ENCODE data around the gene LYL1. TPM values are rescaled to one million over a fixed set of nuclear protein-coding genes. Genes with fewer than 3 reads are reported as not detected.
A peak's percentile ranks its signal among the peaks of the same experiment; 100 is the strongest.

LYL1 gene
- total RNA-seq, 1 donor: 0.36 TPM

- H3K4me2 ChIP-seq (ENCODE audit: insufficient read depth, low read length): peak overlapping the region; percentile 37
- H3K36me3 ChIP-seq (ENCODE audit: insufficient read depth, low read length): peaks cover 3% of the 10 kb centered on the region
- peaks cover 42% of the 10 kb centered on the region for H3K4me1 ChIP-seq (ENCODE audit: insufficient read depth, low read length)
- no peak overlapping the region for H3K4me3 ChIP-seq (ENCODE audit: insufficient read depth, low read length)
- H4K20me1 ChIP-seq (ENCODE audit: insufficient read depth, low read length): peaks cover 50% of the 10 kb centered on the region
- H3K27ac ChIP-seq (ENCODE audit: low read depth, low read length): peak overlapping the region; percentile 10
- TF ChIP-seq CTCF (IDR thresholded peaks at IDR 0.05; ENCODE audit: extremely low read depth, low read depth, low read length): no peak
- no peaks in the 10 kb centered on the region for H3K27me3 ChIP-seq (ENCODE audit: insufficient read depth, low read length)
- H3K9me3 ChIP-seq (ENCODE audit: low read depth, low read length): no peaks in the 10 kb centered on the region
- H3K79me2 ChIP-seq (ENCODE audit: insufficient read depth, low read length): peaks cover 95% of the 10 kb centered on the region
- DNase-seq (ENCODE audit: insufficient read length, low spot score, missing footprints): peak; percentile 92
- no peak overlapping the region for H2AFZ ChIP-seq (ENCODE audit: low read length)
These were observed 39.1 kb downstream of the LYL1 start for GRCh38 chr19:13063461-13064091.

- H3K36me3 ChIP-seq (ENCODE audit: insufficient read depth, low read length): peaks cover 3% of the 10 kb centered on the region
- H3K9me3 ChIP-seq (ENCODE audit: low read depth, low read length): no peaks in the 10 kb centered on the region
These were observed 40.3 kb downstream of the LYL1 start for GRCh38 chr19:13062317-13062716.

GRCh38 chr19:13060964-13061927, 41.4 kb downstream of the LYL1 start:
- H3K27ac ChIP-seq (ENCODE audit: low read depth, low read length): peak overlapping the region; percentile 69
- peaks cover 57% of the 10 kb centered on the region for H3K4me1 ChIP-seq (ENCODE audit: insufficient read depth, low read length)
- peak; percentile 94 for TF ChIP-seq CTCF (IDR thresholded peaks at IDR 0.05; ENCODE audit: extremely low read depth, low read depth, low read length)
- H3K4me2 ChIP-seq (ENCODE audit: insufficient read depth, low read length): peak overlapping the region; percentile 89
- peak overlapping the region; percentile 80 for H2AFZ ChIP-seq (ENCODE audit: low read length)
- no peaks in the 10 kb centered on the region for H3K9me3 ChIP-seq (ENCODE audit: low read depth, low read length)
- peak overlapping the region; percentile 69 for H3K4me3 ChIP-seq (ENCODE audit: insufficient read depth, low read length)
- peaks cover 35% of the 10 kb centered on the region for H4K20me1 ChIP-seq (ENCODE audit: insufficient read depth, low read length)
- H3K27me3 ChIP-seq (ENCODE audit: insufficient read depth, low read length): no peaks in the 10 kb centered on the region
- peaks cover 3% of the 10 kb centered on the region for H3K36me3 ChIP-seq (ENCODE audit: insufficient read depth, low read length)
- H3K79me2 ChIP-seq (ENCODE audit: insufficient read depth, low read length): peaks cover 97% of the 10 kb centered on the region
- peak; percentile 98 for DNase-seq (ENCODE audit: insufficient read length, low spot score, missing footprints)

More at GRCh38 chr19:13062317-13062716, 40.3 kb downstream of the LYL1 start:
- H3K4me1 ChIP-seq (ENCODE audit: insufficient read depth, low read length): peaks cover 47% of the 10 kb centered on the region
- H3K4me3 ChIP-seq (ENCODE audit: insufficient read depth, low read length): no peak overlapping the region
- peaks cover 97% of the 10 kb centered on the region for H3K79me2 ChIP-seq (ENCODE audit: insufficient read depth, low read length)
- DNase-seq (ENCODE audit: insufficient read length, low spot score, missing footprints): peak; percentile 62
- peak overlapping the region; percentile 10 for H3K27ac ChIP-seq (ENCODE audit: low read depth, low read length)
- TF ChIP-seq CTCF (IDR thresholded peaks at IDR 0.05; ENCODE audit: extremely low read depth, low read depth, low read length): no peak
- no peaks in the 10 kb centered on the region for H3K27me3 ChIP-seq (ENCODE audit: insufficient read depth, low read length)
- H3K4me2 ChIP-seq (ENCODE audit: insufficient read depth, low read length): no peak overlapping the region
- peaks cover 43% of the 10 kb centered on the region for H4K20me1 ChIP-seq (ENCODE audit: insufficient read depth, low read length)
- H2AFZ ChIP-seq (ENCODE audit: low read length): no peak overlapping the region
